ENCODE measurements around the gene PDHX.

DNA sequence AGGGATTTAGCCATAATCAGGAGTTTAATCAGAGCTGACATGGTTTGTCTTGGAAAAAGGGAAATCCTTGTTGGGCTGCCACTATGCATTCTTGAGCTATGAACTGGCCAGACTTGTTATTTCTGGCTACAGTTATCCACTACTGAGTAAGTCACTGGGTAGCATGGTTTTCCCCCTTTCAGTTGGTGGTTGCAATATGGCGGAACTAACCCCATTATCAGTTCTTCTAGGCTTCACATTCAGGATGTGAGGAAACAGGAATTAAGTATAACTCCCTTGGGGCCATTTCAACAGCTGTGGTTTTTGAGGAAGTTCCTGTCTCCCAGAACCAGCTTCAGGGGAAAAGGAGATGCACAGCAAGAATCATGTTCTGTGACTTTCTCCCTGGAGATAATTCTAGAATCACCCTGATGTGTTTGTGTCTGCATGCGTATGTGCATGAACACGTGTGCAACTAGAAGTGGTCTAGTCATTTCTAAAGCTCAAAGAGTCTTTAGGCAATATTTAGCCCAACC, 119.5 kb downstream of the PDHX start:
- TF ChIP-seq, protein P1, sequence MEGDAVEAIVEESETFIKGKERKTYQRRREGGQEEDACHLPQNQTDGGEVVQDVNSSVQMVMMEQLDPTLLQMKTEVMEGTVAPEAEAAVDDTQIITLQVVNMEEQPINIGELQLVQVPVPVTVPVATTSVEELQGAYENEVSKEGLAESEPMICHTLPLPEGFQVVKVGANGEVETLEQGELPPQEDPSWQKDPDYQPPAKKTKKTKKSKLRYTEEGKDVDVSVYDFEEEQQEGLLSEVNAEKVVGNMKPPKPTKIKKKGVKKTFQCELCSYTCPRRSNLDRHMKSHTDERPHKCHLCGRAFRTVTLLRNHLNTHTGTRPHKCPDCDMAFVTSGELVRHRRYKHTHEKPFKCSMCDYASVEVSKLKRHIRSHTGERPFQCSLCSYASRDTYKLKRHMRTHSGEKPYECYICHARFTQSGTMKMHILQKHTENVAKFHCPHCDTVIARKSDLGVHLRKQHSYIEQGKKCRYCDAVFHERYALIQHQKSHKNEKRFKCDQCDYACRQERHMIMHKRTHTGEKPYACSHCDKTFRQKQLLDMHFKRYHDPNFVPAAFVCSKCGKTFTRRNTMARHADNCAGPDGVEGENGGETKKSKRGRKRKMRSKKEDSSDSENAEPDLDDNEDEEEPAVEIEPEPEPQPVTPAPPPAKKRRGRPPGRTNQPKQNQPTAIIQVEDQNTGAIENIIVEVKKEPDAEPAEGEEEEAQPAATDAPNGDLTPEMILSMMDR (conservative IDR thresholded peaks at IDR 0.05; ENCODE audit: low read length): no peak
- TF ChIP-seq EZH2phosphoT487 (IDR thresholded peaks at IDR 0.05; ENCODE audit: borderline replicate concordance): no peak

Measured in Loucy (cell line).